CMK (cell line): Measurements from ENCODE around the gene ZNF469.
"Not testable (repeated sequence)": the region's sequence is repeated elsewhere in the genome, so short reads cannot be mapped to it uniquely, and the experiment has no call there.

Source experiments
- DNase-seq: peaks from one replicate; pipeline ENCODE4 v3.0.0-alpha.2; 2010; ENCODE audit warnings: low read depth

The ZNF469 gene

GRCh38 chr16:88393034-88393433 is 10.3 kb downstream of the ZNF469 start:
- DNase-seq, result no peak

DNA sequence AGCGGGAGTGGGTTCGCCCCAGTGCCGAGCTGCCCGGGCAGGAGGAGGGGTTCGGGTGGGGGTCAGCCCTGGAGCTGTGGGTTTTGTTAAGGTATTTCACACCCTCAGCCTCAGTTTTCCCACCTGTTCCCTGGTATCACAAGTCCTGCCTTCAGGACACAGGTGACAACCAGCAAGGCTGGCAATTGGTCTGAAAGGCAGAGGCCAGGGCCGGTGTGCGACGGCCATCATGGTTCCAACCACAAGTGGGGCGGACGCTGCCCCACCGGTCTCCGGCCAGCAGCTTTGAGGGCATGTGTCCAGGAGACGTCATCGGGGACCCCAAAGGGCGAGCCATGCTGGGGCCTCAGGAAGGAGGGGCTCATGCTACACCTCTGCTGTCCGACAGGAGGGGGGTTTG is 10.8 kb downstream of the ZNF469 start:
- DNase-seq, result no peak

DNA sequence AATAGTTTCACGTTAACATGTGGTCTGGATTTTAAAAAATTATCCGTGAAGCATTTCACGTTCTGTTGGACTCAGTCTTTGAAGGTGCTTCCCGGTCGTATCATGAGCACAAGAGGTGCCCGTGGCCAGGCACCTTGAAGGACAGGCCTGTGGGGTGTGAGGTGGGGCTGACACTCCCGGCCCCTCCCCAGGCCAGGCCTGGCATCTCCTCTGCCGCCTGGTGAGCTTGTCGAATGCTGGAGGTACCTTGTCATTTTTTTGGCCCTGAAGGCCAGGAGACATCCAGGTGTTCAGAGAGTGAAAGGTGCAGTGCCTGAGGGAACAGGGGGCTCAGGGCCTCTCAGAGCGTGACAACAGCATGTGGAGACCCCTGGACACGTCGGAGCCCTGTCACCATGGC is 11.7 kb downstream of the ZNF469 start:
- no peak for DNase-seq

DNA sequence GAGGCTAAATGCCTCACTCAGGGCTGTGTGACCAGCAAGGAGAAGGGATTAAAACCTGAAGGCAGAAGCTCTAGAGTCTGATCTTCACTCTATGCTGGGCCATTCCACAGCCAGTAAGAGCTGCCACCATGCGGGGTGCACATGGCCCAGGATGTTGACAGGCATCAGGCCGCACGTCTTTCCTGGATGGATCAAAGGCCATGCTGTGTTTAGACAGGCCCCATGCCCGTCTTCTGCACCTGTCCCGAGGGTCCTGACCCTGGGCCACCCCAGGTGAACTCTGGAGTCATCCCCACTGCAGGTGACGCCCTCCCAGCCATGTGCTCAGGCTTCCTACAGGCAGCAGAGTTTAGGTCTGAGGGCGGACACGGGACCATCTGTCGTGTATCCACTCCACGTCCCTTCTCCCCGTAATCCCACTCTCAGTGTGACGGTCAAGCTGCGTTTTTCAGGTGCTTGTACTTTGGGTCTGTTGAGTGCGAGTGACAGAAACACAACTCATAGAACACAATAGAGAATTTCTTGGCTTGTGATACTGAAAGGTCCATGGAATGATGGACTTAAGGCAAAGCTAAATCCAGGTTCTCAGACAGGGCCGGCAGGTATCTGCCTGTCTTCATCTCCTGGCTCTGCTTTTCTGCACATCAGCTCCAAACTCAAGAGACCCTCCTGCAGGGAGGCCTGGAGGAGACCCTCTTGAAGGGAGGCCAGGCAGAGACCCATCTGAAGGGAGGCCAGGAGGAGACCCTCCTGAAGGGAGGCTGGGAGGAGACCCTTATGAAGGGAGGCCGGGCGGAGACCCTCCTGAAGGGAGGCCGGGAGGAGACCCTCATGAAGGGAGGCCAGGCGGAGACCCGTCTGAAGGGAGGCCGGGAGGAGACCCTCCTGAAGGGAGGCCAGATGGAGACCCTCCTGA is 13.2 kb downstream of the ZNF469 start:
- DNase-seq, result no peak

- no peak for DNase-seq
Measured at GRCh38 chr16:88398170-88398873, 15.6 kb downstream of the ZNF469 start.

DNA sequence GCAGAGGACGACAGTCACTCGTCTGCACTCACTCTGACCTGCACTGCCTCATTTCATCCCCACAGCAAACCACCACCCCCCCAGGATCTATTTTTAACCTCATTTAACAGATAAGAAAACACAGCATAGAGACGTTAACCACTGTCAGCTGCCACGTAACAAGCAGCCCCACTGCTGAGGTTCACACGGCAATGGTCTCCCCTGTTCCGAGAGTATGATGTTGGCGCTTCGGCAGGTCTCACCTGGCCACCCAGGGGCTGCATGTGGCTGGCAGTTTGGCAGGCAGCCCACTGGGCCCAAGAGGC is 16.1 kb downstream of the ZNF469 start:
- no peak for DNase-seq

- DNase-seq, result no peak
Measured at GRCh38 chr16:88400186-88400585, 17.4 kb downstream of the ZNF469 start.

GRCh38 chr16:88401604-88402246 is 19.0 kb downstream of the ZNF469 start:
- DNase-seq, result no peak

- no peak for DNase-seq
Measured at GRCh38 chr16:88402551-88403240, 19.9 kb downstream of the ZNF469 start.

DNA sequence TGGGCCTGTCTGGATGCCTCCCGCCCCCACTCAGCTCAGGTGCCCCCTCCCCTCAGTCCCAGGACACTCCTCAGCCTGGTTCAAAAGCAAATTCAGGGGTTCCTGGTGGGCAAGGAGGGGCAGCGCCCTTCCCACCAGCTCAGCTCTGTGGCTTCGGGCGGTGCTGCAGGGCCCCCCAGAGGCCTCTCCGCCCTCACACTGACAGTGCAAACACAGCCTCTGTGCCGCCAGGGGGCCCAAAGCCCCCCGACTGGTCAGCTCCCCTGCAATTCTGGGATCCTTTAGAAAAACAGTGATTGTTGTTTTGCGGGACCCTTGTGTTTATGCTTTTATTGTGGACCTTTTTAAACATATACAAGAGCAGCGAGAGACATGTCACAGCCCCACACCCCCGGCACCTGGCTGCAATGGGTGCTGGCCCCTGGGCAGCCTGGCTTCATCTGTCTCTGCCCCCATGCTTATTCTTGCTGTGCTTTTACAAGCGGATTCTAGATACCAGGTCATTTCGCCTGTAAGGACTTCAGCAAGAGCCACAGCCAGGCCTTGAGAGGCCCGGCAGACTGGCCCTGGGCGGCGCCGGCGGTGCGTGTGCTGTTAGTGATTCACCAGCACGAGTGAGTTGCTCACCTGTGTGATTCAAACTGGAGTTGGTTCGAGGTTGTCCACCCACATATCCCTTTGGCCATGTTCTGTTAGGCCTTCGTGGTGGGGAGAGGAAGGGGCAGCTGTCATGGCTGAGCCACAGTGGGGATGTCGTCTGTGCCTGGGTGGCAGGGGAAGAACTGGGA is 21.2 kb downstream of the ZNF469 start:
- no peak for DNase-seq

GRCh38 chr16:88404769-88405168 is 22.0 kb downstream of the ZNF469 start:
- no peak for DNase-seq

DNA sequence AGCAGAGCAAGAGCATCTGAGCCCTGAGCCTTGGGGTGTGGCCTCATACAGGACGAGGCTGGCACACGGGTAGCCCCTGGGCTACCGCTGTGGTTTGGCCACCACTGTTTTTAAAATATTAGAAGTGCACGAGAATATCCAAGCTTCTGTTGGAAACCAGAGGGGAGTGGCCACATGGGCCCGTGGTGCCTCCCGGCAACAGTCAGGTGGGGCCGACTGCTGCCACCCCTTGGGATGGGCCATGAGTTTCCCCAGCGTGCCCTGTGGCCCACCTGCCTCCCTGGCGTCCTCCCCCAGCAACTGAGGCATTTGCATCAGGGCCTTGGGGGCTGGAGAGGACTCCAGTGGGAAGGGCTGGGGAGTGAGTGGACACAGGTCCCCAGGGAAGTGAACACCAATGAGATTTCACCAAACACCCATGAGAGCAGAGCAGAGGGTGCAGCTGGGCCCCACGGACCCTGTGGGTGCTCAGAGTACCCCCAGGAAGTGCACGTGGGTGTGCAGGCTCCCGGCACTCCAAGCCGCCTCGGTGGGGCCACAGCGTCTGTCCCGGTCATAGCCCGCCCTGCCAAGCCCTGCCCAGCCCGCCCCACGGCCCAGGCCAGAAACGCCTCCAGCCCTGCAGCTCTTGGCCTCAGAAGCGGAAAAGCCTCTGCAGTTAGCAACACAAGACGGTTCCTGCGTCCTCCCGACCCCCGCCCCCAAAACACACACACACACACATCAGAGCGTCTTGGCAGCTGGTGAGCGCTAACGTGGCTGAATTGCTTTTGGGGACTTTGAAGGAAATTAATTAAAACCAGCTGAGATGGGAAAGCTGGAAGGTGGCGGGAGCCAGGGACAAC is 22.7 kb downstream of the ZNF469 start:
- no peak for DNase-seq

DNA sequence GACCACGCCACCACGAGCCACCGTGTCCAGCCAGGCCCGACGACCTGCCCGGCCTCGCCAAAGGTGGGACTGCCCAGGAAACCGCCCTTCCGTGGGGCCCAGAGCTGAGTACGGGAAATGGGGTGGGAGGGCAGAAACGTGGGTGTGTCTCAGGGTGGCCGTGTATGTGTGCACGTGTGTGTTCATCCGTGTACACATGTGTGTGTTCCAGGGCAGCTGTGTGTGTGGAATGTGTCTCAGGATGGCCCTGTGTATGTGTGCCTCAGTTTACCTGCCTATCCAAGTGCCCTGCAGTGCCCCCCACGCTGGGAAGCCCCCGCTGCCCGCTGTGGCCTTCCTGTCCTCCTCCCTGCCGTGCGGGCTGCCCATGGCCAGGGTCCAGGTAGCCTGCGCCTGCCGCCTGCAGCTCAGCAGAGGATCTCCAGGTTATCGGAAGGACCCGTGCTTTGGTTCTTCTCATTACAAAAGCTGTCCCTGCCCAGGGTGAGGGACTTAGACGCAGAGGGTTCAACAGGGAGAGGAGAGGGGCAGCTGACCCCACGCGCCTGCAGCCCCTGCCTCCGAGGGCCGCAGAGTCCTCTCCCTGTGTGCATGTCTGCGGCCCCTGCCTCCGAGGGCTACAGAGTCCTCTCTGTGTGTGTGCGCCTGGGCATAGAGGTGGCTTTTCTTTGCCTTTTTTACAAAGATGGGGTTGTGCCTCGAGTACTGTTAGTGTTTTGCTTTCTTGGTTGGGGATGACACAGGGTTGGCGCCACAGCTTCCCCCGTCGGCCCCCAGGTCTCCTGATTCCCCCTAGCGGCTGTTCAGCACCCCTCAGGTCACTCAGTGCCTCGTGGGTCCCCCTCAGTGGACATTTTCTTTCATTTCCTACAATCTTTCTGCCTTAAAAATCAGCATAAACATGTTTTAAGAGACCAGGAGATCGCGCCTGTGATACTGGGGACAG is 23.6 kb downstream of the ZNF469 start:
- no peak for DNase-seq

GRCh38 chr16:88407042-88407420 is 24.3 kb downstream of the ZNF469 start:
- DNase-seq, result no peak

GRCh38 chr16:88407807-88408206 is 25.0 kb downstream of the ZNF469 start:
- no peak for DNase-seq

GRCh38 chr16:88408561-88409142 is 25.9 kb downstream of the ZNF469 start:
- no peak for DNase-seq

DNA sequence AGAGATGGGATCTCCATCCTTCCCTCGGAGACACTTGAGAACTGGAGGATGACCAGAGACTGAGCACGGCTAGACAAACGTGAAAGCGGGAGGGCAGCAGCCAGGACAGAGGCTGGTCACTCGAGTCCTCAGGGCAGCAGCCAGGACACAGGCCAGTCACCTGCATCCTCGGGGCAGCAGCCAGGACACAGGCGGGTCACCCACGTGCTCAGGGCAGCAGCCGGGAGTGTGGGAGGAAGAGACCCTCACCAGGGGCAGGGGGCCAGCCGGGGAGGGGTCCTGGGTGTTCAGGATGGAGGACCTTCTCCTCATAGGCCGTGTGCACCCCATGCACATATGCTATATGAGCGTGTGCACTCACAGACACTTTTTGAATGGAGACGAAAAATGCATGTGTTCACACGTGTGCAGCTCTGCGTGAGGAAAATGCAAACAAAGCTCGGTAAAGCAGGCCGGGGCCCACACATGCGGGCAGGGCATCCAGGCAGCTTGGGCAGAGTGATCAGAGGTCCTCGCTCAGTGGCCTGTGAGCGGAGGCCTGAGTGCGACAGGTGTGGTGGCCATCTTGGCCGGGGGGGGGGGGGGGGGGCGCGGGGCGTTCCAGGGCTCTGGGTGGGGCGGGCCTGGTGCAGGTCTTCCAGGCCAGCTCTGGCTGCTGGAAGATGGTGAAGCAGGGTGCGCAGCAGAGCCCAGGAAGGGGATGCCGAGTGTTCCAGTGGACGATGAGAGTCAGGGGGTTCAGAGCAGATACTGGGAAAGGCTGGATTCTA is 26.7 kb downstream of the ZNF469 start:
- no peak for DNase-seq

GRCh38 chr16:88410297-88410968 is 27.7 kb downstream of the ZNF469 start:
- DNase-seq, result not testable (repeated sequence)
